HG03520 (cell line): Measurements from ENCODE around the gene GABRB1.

Experiments
- ATAC-seq: cut with Tn5 transposase; IDR thresholded peaks from one replicate; pipeline ENCODE4 v1.9.1; 2021; ENCODE audit warnings: mild to moderate bottlenecking, moderate library complexity; ENCODE audit not compliant: unreplicated experiment

GABRB1 gene

GRCh38 chr4:47031011-47031678 is at the start of gene GABRB1:
Gene GABRB1 (plus strand): TSS chr4:47031567.
- ATAC-seq = no peak

- no peak for ATAC-seq
These were observed 46.6 kb upstream of the GABRB1 start for GRCh38 chr4:46984781-46985180.

- no peak for ATAC-seq
These were observed 44.3 kb upstream of the GABRB1 start for GRCh38 chr4:46986922-46987638.

GRCh38 chr4:46992338-46992737 is 39.0 kb upstream of the GABRB1 start:
- ATAC-seq = no peak

GRCh38 chr4:46993075-46994006 is 38.0 kb upstream of the GABRB1 start, which contains the start of gene GABRA4:
Gene GABRA4 (minus strand): TSS chr4:46993581. CDS start chr4:46993424, 157 bp downstream.
- ATAC-seq = no peak

GRCh38 chr4:46994007-46994405 is 37.4 kb upstream of the GABRB1 start:
- no peak for ATAC-seq

- ATAC-seq = no peak
These were observed 31.8 kb upstream of the GABRB1 start for GRCh38 chr4:46999566-46999965.

GRCh38 chr4:47000406-47000805 is 31.0 kb upstream of the GABRB1 start:
- ATAC-seq = no peak

- ATAC-seq = peak; percentile 64
These were observed 28.8 kb upstream of the GABRB1 start for GRCh38 chr4:47002580-47002979.

- no peak for ATAC-seq
These were observed 20.9 kb upstream of the GABRB1 start for GRCh38 chr4:47010347-47010911.

- peak; percentile 91 for ATAC-seq
These were observed 20.4 kb upstream of the GABRB1 start for GRCh38 chr4:47010912-47011446.

GRCh38 chr4:47012676-47013075 is 18.7 kb upstream of the GABRB1 start:
- no peak for ATAC-seq

- no peak for ATAC-seq
These were observed 18.0 kb upstream of the GABRB1 start for GRCh38 chr4:47013373-47013772.

- ATAC-seq = no peak
These were observed 14.3 kb upstream of the GABRB1 start for GRCh38 chr4:47017081-47017480.

GRCh38 chr4:47017494-47017893 is 13.9 kb upstream of the GABRB1 start:
- ATAC-seq = no peak

- peak; percentile 4 for ATAC-seq
These were observed 511 bp downstream of the GABRB1 start for GRCh38 chr4:47031751-47032404.

- ATAC-seq = peak; percentile 89
These were observed 1.2 kb downstream of the GABRB1 start for GRCh38 chr4:47032405-47033106.

GRCh38 chr4:47038263-47038662 is 6.9 kb downstream of the GABRB1 start:
- no peak for ATAC-seq

- ATAC-seq = no peak
These were observed 9.5 kb downstream of the GABRB1 start for GRCh38 chr4:47040828-47041227.

- no peak for ATAC-seq
These were observed 12.5 kb downstream of the GABRB1 start for GRCh38 chr4:47043821-47044220.
